H9 (cell line): ENCODE results near the gene OR2A5. TPM values are rescaled to one million over a fixed set of nuclear protein-coding genes. Genes with fewer than 3 reads are reported as not detected.

Experiments
- DNase-seq: peaks from one replicate; pipeline ENCODE4 v3.0.0-alpha.2; 2017
- H2AFZ ChIP-seq: one replicate; pipeline ENCODE4 v1.6.1; 2013; ENCODE audit warnings: mild to moderate bottlenecking, low read length, control low read depth, moderate library complexity
- H2AK5ac ChIP-seq: 2 replicates; pipeline ENCODE4 v1.6.1; 2013; ENCODE audit warnings: low read length, control low read depth, mixed read lengths; ENCODE audit not compliant: insufficient read length
- H2BK120ac ChIP-seq: one replicate; pipeline ENCODE4 v1.6.1; 2013; ENCODE audit warnings: low read depth, mild to moderate bottlenecking, low read length, control low read depth, inconsistent platforms; ENCODE audit not compliant: poor library complexity, severe bottlenecking
- H2BK12ac ChIP-seq: 2 replicates; pipeline ENCODE4 v1.6.1; 2013; ENCODE audit warnings: low read length, control low read depth, mixed read lengths, low read depth; ENCODE audit not compliant: insufficient read length
- H2BK15ac ChIP-seq: 2 replicates; pipeline ENCODE4 v1.6.1; 2013; ENCODE audit warnings: low read depth, low read length, control low read depth
- H2BK20ac ChIP-seq: one replicate; pipeline ENCODE4 v1.6.1; 2013; ENCODE audit warnings: low read depth, mild to moderate bottlenecking, low read length, control low read depth, inconsistent platforms; ENCODE audit not compliant: poor library complexity, severe bottlenecking
- H2BK5ac ChIP-seq: 2 replicates; pipeline ENCODE4 v1.6.1; 2013; ENCODE audit warnings: low read length, control low read depth, mixed read lengths; ENCODE audit not compliant: insufficient read length
- H3K14ac ChIP-seq: 2 replicates; pipeline ENCODE4 v1.6.1; 2013; ENCODE audit warnings: low read length, control low read depth; ENCODE audit not compliant: insufficient read depth
- H3K18ac ChIP-seq: 2 replicates; pipeline ENCODE4 v1.6.1; 2013; ENCODE audit warnings: low read depth, mild to moderate bottlenecking, mixed read lengths, low read length, control low read depth; ENCODE audit not compliant: insufficient read length
- H3K23ac ChIP-seq: 2 replicates; pipeline ENCODE4 v1.6.1; 2013; ENCODE audit warnings: low read length, control low read depth, mixed read lengths, low read depth; ENCODE audit not compliant: insufficient read length
- H3K23me2 ChIP-seq: 2 replicates; pipeline ENCODE4 v1.6.1; 2013; ENCODE audit warnings: low read depth, mild to moderate bottlenecking, mixed read lengths, low read length, control low read depth; ENCODE audit not compliant: insufficient read length, poor library complexity, severe bottlenecking
- H3K27ac ChIP-seq: 2 replicates; pipeline ENCODE4 v1.5.1; 2013; ENCODE audit warnings: low read length, control low read depth, mixed read lengths, low read depth; ENCODE audit not compliant: insufficient read length
- H3K27me3 ChIP-seq: 2 replicates; pipeline ENCODE4 v1.6.1; 2013; ENCODE audit warnings: low read length, control low read depth, inconsistent platforms; ENCODE audit not compliant: insufficient read depth
- H3K4ac ChIP-seq: 2 replicates; pipeline ENCODE4 v1.6.1; 2013; ENCODE audit warnings: low read depth, mild to moderate bottlenecking, control low read depth, inconsistent platforms, low read length, moderate library complexity
- H3K4me1 ChIP-seq: 2 replicates; pipeline ENCODE4 v1.6.1; 2013; ENCODE audit warnings: low read length, control low read depth, inconsistent platforms; ENCODE audit not compliant: insufficient read depth
- H3K4me2 ChIP-seq: 2 replicates; pipeline ENCODE4 v1.6.1; 2013; ENCODE audit warnings: low read length, control low read depth, mixed read lengths; ENCODE audit not compliant: insufficient read length, insufficient read depth
- H3K56ac ChIP-seq: 2 replicates; pipeline ENCODE4 v1.6.1; 2013; ENCODE audit warnings: low read depth, mild to moderate bottlenecking, mixed read lengths, low read length, control low read depth; ENCODE audit not compliant: insufficient read length
- H3K79me1 ChIP-seq: 2 replicates; pipeline ENCODE4 v1.6.1; 2013; ENCODE audit warnings: low read depth, mild to moderate bottlenecking, moderate library complexity, low read length, control low read depth, inconsistent platforms; ENCODE audit not compliant: insufficient read depth, poor library complexity, severe bottlenecking
- H3K79me2 ChIP-seq: 2 replicates; pipeline ENCODE4 v1.6.1; 2013; ENCODE audit warnings: low read length, control low read depth, inconsistent platforms; ENCODE audit not compliant: insufficient read depth
- H3K9ac ChIP-seq: 2 replicates; pipeline ENCODE4 v1.6.1; 2013; ENCODE audit warnings: low read length, control low read depth, mixed read lengths; ENCODE audit not compliant: insufficient read length; ENCODE audit errors: extremely low read depth
- H3K9me3 ChIP-seq: one replicate; pipeline ENCODE4 v1.6.1; 2013; ENCODE audit warnings: low read depth, low read length, inconsistent platforms; ENCODE audit not compliant: control insufficient read depth
- H3T11ph ChIP-seq: one replicate; pipeline ENCODE4 v1.6.1; 2013; ENCODE audit warnings: mild to moderate bottlenecking, low read length, control low read depth, inconsistent platforms
- H4K20me1 ChIP-seq: one replicate; pipeline ENCODE4 v1.6.1; 2013; ENCODE audit not compliant: control insufficient read depth, insufficient read length, insufficient read depth
- H4K5ac ChIP-seq: 2 replicates; pipeline ENCODE4 v1.6.1; 2013; ENCODE audit warnings: low read depth, mild to moderate bottlenecking, mixed read lengths, low read length, control low read depth; ENCODE audit not compliant: insufficient read length
- H4K8ac ChIP-seq: replicated peaks from 2 replicates; pipeline ENCODE4 v1.6.1; 2013; ENCODE audit warnings: low read length, control low read depth, mixed read lengths, low read depth; ENCODE audit not compliant: insufficient read length
- H4K91ac ChIP-seq: 2 replicates; pipeline ENCODE4 v1.6.1; 2013; ENCODE audit warnings: low read depth, mild to moderate bottlenecking, moderate library complexity, mixed read lengths, low read length, control low read depth; ENCODE audit not compliant: insufficient read length
- H3K27ac Mint-ChIP-seq, 3 experiments: 2 replicates in 2 of 3; 3 replicates in 1 of 3; pipeline ENCODE4 v1.8.0; 2020 to 2021; ENCODE audit warnings: mixed read lengths in 3 of 3, mild to moderate bottlenecking in 1 of 3, moderate library complexity in 1 of 3
- H3K27me3 Mint-ChIP-seq: 2 replicates; pipeline ENCODE4 v1.8.0; 2021; ENCODE audit warnings: low read depth, mild to moderate bottlenecking, moderate library complexity, mixed read lengths
- H3K36me3 Mint-ChIP-seq, 3 experiments: 2 replicates in 2 of 3; 3 replicates in 1 of 3; pipeline ENCODE4 v1.8.0; 2020 to 2021; ENCODE audit warnings: low read depth in 3 of 3, mixed read lengths in 3 of 3; ENCODE audit not compliant: insufficient read depth in 1 of 3
- H3K4me1 Mint-ChIP-seq, 2 experiments: 2 replicates each; pipeline ENCODE4 v1.8.0; 2020; ENCODE audit warnings: mixed read lengths in 2 of 2
- H3K4me3 Mint-ChIP-seq, 2 experiments: 2 replicates in 1 of 2; 3 replicates in 1 of 2; pipeline ENCODE4 v1.8.0; 2020 to 2021; ENCODE audit warnings: mild to moderate bottlenecking in 2 of 2, mixed read lengths in 2 of 2, moderate library complexity in 1 of 2
- H3K9me3 Mint-ChIP-seq, 2 experiments: 2 replicates in 1 of 2; 3 replicates in 1 of 2; pipeline ENCODE4 v1.8.0; 2020; ENCODE audit warnings: mild to moderate bottlenecking in 2 of 2, mixed read lengths in 2 of 2, moderate library complexity in 1 of 2
- whole genome bisulfite sequencing: extraction: QIAGEN DNeasy Blood & Tissue Kit; methylation state at CpG from one replicate; pipeline ENCODE4 v1.1.7; 2013; ENCODE audit warnings: missing lambda C conversion rate, low lambda C conversion rate, mixed read lengths; ENCODE audit not compliant: insufficient read length; ENCODE audit errors: extremely low coverage; 5-methylcytosine and 5-hydroxymethylcytosine counted together
- total RNA-seq: library from RNA; stranded (reverse); gene quantifications from 2 replicates; pipeline ENCODE4 v1.2.1, GENCODE V29; 2021
- TF ChIP-seq, protein P1 (sequence below): fragments of 200-600 bp; sonication (generic); conservative IDR thresholded peaks from 3 replicates; pipeline ENCODE4 v1.8.0; 2021; ENCODE audit warnings: antibody characterized with exemption, mild to moderate bottlenecking

OR2A5 gene
- total RNA-seq, 1 experiment from 2014 or later: not detected

DNA sequence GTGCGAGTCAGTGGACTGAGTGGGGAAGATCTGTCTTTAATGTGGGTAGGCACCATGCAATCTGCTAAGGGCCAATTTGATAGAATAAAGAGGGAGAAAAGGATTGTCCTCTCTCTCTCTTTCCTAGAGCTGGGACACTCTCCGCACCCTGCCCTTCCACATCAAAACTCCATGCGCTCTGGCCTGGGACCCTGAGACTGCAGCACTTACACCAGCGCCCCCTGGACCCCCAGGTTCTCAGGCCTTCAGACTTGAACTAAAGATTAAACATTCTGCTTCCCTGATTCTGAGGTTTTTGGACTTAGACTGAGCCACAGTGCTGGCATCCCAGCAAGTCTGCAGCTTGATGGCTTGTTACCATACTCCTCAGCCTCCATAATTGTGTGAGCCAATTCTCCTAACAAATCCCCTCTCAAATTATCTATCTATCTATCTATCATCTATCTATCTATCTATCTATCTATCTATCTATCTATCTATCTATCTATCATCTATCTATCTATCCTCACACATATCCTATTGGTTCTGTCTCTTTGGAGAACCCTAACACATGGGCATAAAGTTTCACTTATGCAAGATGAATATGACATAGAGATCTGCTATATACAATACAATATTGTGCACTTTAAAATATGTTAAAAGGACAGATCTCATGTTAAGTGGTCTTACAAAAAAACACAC lies 22.4 kb upstream of the OR2A5 start:
- H3K9ac ChIP-seq: no peak overlapping the region
- no peaks in the 10 kb centered on the region for H3K79me2 ChIP-seq
- no peak overlapping the region for H2BK20ac ChIP-seq
- no peaks in the 10 kb centered on the region for H3K79me1 ChIP-seq
- no peak overlapping the region for H2BK5ac ChIP-seq
- no peaks in the 10 kb centered on the region for H3K23me2 ChIP-seq
- no peak overlapping the region for H3K23ac ChIP-seq
- H3K9me3 ChIP-seq: no peaks in the 10 kb centered on the region
- H3K27ac Mint-ChIP-seq: no peak overlapping the region
- no peaks in the 10 kb centered on the region for H3K27me3 ChIP-seq
- no peak overlapping the region for H2BK15ac ChIP-seq
- DNase-seq: peak; percentile 32
- no peaks in the 10 kb centered on the region for H4K20me1 ChIP-seq
- no peaks in the 10 kb centered on the region for H3K4me1 ChIP-seq
- H3T11ph ChIP-seq: no peak overlapping the region
- H3K56ac ChIP-seq: no peak overlapping the region
- H3K4ac ChIP-seq: no peak overlapping the region
- H4K5ac ChIP-seq: no peak overlapping the region
- no peak overlapping the region for H3K4me3 Mint-ChIP-seq
- no peak overlapping the region for H4K91ac ChIP-seq
- no peak overlapping the region for H2AK5ac ChIP-seq
- H3K9me3 Mint-ChIP-seq: no peaks in the 10 kb centered on the region
- no peak overlapping the region for H2BK120ac ChIP-seq
- peaks cover 4 to 6% of the 10 kb centered on the region in 2 experiments; a peak in 3 of 4 replicates for H3K4me1 Mint-ChIP-seq
- H4K8ac ChIP-seq: no peak overlapping the region
- no peaks in the 10 kb centered on the region for H3K27me3 Mint-ChIP-seq
- no peak overlapping the region for H2BK12ac ChIP-seq
- no peak overlapping the region for H3K18ac ChIP-seq
- no CpG with 5 or more reads among the region's 4 CpGs for WGBS
- no peaks in the 10 kb centered on the region for H3K36me3 Mint-ChIP-seq
- no peak overlapping the region for H3K27ac ChIP-seq
- no peak overlapping the region for H3K4me2 ChIP-seq
- H2AFZ ChIP-seq: no peak overlapping the region
- no peak overlapping the region for H3K14ac ChIP-seq
- TF ChIP-seq, protein P1, sequence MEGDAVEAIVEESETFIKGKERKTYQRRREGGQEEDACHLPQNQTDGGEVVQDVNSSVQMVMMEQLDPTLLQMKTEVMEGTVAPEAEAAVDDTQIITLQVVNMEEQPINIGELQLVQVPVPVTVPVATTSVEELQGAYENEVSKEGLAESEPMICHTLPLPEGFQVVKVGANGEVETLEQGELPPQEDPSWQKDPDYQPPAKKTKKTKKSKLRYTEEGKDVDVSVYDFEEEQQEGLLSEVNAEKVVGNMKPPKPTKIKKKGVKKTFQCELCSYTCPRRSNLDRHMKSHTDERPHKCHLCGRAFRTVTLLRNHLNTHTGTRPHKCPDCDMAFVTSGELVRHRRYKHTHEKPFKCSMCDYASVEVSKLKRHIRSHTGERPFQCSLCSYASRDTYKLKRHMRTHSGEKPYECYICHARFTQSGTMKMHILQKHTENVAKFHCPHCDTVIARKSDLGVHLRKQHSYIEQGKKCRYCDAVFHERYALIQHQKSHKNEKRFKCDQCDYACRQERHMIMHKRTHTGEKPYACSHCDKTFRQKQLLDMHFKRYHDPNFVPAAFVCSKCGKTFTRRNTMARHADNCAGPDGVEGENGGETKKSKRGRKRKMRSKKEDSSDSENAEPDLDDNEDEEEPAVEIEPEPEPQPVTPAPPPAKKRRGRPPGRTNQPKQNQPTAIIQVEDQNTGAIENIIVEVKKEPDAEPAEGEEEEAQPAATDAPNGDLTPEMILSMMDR: peak; percentile 26; the same call in 1 of the 3 replicates
